Calu3 (cell line): ENCODE measurements around the gene ARID5B. TPM values are rescaled to one million over a fixed set of nuclear protein-coding genes. Genes with fewer than 3 reads are reported as not detected.
"Not testable (repeated sequence)": the region's sequence is repeated elsewhere in the genome, so short reads cannot be mapped to it uniquely, and the experiment has no call there.

Experiments
- BruUV-seq: library from RNA; stranded (reverse); fragments of 400-500 nt; replicated peaks from 2 replicates; lab custom pipeline; 2021; lab: Mats Ljungman, UMichigan
- CTCF ChIA-PET: fragments of 300-600 bp; sonication (Branson Sonifier 250); formaldehyde crosslinking; loops from one replicate; lab custom pipeline; 2022; ENCODE audit warnings: antibody characterized with exemption; lab: Charles Lee
- DNase-seq: peaks from one replicate; pipeline ENCODE4 v3.0.0; 2022
- H3K27ac Mint-ChIP-seq: one replicate; pipeline ENCODE4 v1.8.0; 2022; ENCODE audit warnings: mixed read lengths; ENCODE audit not compliant: unreplicated experiment
- H3K27me3 Mint-ChIP-seq: one replicate; pipeline ENCODE4 v1.8.0; 2022; ENCODE audit warnings: mixed read lengths; ENCODE audit not compliant: unreplicated experiment
- H3K36me3 Mint-ChIP-seq: one replicate; pipeline ENCODE4 v1.8.0; 2022; ENCODE audit warnings: mild to moderate bottlenecking, moderate library complexity, mixed read lengths; ENCODE audit not compliant: insufficient read depth, unreplicated experiment
- H3K4me1 Mint-ChIP-seq: one replicate; pipeline ENCODE4 v1.8.0; 2022; ENCODE audit warnings: mild to moderate bottlenecking, low read depth, mixed read lengths; ENCODE audit not compliant: unreplicated experiment
- H3K4me3 Mint-ChIP-seq: one replicate; pipeline ENCODE4 v1.8.0; 2022; ENCODE audit warnings: mild to moderate bottlenecking, low read depth, moderate library complexity, mixed read lengths; ENCODE audit not compliant: unreplicated experiment
- H3K9me3 Mint-ChIP-seq: one replicate; pipeline ENCODE4 v1.8.0; 2022; ENCODE audit warnings: low read depth, mixed read lengths; ENCODE audit not compliant: unreplicated experiment
- CTCF ChIP-seq: fragments of 200-600 bp; IDR thresholded peaks from one replicate; pipeline ENCODE4 v1.8.0; 2022; ENCODE audit warnings: antibody characterized with exemption; ENCODE audit not compliant: unreplicated experiment
- intact Hi-C: fragments of 100-400 bp; cut with micrococcal nuclease; formaldehyde crosslinking; loops from one replicate; pipeline ENCODE4 v1.10.0; 2022; ENCODE audit not compliant: unreplicated experiment
- total RNA-seq: library from RNA; stranded (reverse); gene quantifications from 2 replicates; pipeline ENCODE4 v1.2.3, GENCODE V29; 2022

ARID5B gene
- total RNA-seq, 1 experiment from 2014 or later, result 10.0 TPM

GRCh38 chr10:61859786-61860185 lies 41.7 kb upstream of the ARID5B start:
- peaks cover 44% of the 10 kb centered on the region for H3K27me3 Mint-ChIP-seq
- CTCF ChIA-PET, result no interaction called here
- no peak for DNase-seq
- BruUV-seq, result no TSS peak
- H3K36me3 Mint-ChIP-seq, result no peaks in the 10 kb centered on the region
- no peak for TF ChIP-seq CTCF
- intact Hi-C loops, result no loop called here
- no peak overlapping the region for H3K27ac Mint-ChIP-seq
- no peak overlapping the region for H3K4me3 Mint-ChIP-seq
- no peaks in the 10 kb centered on the region for H3K9me3 Mint-ChIP-seq
- peaks cover 7% of the 10 kb centered on the region for H3K4me1 Mint-ChIP-seq

DNA sequence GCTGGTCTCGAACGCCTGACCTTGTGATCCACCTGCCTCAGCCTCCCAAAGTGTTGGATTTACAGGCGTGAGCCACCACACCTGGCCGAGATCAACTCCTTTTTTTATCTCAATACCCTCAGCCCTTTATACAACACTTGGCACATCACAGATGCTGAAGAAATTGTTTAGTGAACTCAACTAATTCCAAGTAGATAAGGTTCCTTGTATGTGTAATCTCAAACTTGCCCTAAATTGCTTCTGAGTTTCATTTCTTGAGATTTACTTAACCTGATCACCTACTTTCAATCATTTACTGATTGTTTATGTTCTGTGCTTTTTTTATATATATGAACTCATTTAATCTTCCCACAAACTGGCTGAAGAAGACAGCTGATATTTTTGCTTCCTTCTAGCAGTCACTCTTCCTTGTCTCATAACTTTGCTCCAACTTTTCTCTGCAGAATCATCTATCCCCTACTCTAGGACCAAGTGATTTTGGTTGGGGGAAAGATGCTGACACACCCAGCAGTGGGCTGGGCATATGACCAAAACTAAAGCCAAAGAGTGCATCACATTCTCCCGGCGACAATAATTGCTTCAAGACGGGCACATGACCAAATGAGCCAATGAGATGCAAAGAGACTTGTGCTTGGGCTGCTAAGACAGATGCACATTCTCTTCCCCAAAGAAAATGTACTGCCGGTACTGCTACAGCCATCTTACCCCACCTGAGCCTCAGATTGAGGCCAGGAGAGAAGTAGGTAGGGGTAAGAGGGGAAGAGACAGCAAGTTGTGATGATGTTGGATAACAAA lies 40.3 kb upstream of the ARID5B start:
- CTCF ChIA-PET, result no interaction called here
- no peak for TF ChIP-seq CTCF
- no peaks in the 10 kb centered on the region for H3K9me3 Mint-ChIP-seq
- H3K4me3 Mint-ChIP-seq, result no peak overlapping the region
- no peaks in the 10 kb centered on the region for H3K36me3 Mint-ChIP-seq
- peaks cover 7% of the 10 kb centered on the region for H3K4me1 Mint-ChIP-seq
- DNase-seq, result no peak
- intact Hi-C loops, result no loop called here
- peaks cover 38% of the 10 kb centered on the region for H3K27me3 Mint-ChIP-seq
- no TSS peak for BruUV-seq
- H3K27ac Mint-ChIP-seq, result no peak overlapping the region

DNA sequence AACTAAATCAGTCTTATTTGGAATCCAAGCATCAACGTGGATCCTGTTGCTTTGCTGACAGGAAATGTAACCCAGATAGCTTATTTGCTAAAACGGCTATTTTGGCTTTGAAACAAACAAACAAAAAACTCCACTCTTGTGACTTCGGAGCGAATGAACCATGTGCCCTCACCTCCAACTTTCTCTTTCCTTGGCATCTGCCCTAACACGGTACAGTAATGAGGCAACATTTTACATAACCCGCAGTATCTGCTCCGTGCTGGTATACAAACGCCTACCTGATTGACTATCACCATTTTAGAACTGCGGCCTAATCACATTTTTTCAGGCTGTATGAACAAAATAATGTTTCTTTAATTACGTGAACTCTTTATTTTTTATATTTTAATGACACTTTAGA lies 37.5 kb upstream of the ARID5B start:
- Mint-ChIP-seq H3K4me1 (peaks cover 11% of the 10 kb centered on the region), H3K9me3 (no peaks in the 10 kb centered on the region), H3K4me3 (no peak overlapping the region), H3K27ac (no peak overlapping the region), H3K36me3 (no peaks in the 10 kb centered on the region), H3K27me3 (peaks cover 16% of the 10 kb centered on the region)
- BruUV-seq, result no TSS peak
- intact Hi-C loops, result no loop called here
- CTCF ChIA-PET, result no interaction called here
- DNase-seq, result no peak
- no peak for TF ChIP-seq CTCF

DNA sequence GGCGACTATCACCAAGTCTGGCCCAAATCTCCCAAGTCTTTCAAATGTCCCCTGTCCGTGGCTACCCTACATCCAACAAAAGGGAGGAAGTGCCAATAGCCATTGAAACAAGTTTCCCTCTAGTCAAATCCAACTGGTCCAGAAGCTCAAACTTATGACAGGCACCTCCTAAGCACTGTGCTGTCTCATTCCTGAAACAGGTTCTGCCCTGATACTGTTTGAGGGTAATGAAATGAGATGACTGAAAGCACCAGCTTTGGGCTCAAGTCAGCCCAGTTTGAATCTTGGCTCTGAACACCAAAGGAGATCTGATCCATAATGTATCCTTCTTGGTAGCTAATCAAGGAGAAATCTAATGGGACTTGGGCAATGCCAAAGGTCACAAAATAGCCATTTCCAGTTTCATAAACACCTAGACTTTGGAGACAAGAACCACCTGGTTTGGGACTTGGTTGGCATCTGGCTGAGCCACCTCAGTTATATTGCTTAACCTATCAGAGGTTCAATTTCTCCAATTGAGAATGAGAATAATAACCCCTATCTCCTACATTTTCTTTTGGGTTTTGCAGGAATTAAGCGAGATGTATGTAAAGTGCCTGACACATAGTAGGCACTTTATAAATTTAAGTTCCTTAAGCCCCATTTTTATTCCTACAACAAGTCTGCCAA lies 34.7 kb upstream of the ARID5B start:
- BruUV-seq, result no TSS peak
- intact Hi-C loops, result no loop called here
- CTCF ChIA-PET, result interaction anchor here (0.7 kb wide), 1 partner anchor 10 kb away, joined by 4 read pairs; no protein-coding TSS in a partner anchor
- DNase-seq, result no peak
- TF ChIP-seq CTCF, result no peak
- Mint-ChIP-seq H3K4me1 (peaks cover 23% of the 10 kb centered on the region), H3K36me3 (no peaks in the 10 kb centered on the region), H3K9me3 (no peaks in the 10 kb centered on the region), H3K27me3 (no peaks in the 10 kb centered on the region), H3K27ac (no peak overlapping the region), H3K4me3 (no peak overlapping the region)

DNA sequence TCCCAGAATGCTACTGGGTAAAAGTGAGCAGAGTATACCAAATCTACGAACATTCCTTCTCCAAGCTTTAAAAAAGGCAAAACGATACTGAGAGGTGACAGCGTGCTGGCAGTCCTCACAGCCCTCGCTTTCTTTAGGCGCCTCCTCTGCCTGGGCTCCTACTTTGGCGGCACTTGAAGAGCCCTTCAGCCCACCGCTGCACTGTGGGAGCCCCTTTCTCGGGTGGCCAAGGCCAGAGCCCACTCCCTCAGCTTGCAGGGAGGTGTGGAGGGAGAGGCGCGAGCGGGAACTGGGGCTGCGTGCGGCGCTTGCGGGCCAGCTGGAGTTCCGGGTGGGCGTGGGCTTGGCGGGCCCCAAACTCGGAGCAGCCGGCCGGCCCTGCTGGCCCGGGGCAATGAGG lies 34.1 kb upstream of the ARID5B start:
- BruUV-seq, H3K4me3 Mint-ChIP-seq, H3K27ac Mint-ChIP-seq, DNase-seq, H3K27me3 Mint-ChIP-seq, intact Hi-C loops, H3K9me3 Mint-ChIP-seq, CTCF ChIA-PET, H3K36me3 Mint-ChIP-seq: not testable (repeated sequence)
- peaks cover 23% of the 10 kb centered on the region for H3K4me1 Mint-ChIP-seq

DNA sequence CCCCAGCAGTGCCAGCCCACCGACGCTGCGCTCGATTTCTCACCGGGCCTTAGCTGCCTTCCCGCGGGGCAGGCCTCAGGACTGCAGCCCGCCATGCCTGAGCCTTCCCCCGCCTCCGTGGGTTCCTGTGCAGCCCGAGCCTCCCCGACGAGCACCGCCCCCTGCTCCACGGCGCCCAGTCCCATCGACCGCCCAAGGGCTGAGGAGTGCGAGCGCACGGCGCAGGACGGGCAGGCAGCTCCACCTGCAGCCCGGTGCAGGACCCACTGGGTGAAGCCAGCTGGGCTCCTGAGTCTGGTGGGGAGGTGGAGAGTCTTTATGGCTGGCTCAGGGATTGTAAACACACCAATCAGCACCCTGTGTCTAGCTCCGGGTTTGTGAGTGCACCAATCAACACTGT lies 33.7 kb upstream of the ARID5B start:
- peaks cover 23% of the 10 kb centered on the region for H3K4me1 Mint-ChIP-seq
- DNase-seq, intact Hi-C loops, H3K27me3 Mint-ChIP-seq, H3K9me3 Mint-ChIP-seq, H3K4me3 Mint-ChIP-seq, BruUV-seq, CTCF ChIA-PET, H3K27ac Mint-ChIP-seq, H3K36me3 Mint-ChIP-seq: not testable (repeated sequence)
